Caco-2 (cell line): ENCODE measurements around the gene ALKAL2. TPM values are rescaled to one million over a fixed set of nuclear protein-coding genes. Genes with fewer than 3 reads are reported as not detected.

Source experiments
- BruUV-seq: library from RNA; stranded (reverse); fragments of 400-500 nt; replicated peaks from 2 replicates; lab custom pipeline; 2021; lab: Mats Ljungman, UMichigan
- CTCF ChIA-PET: fragments of 300-600 bp; sonication (Branson Sonifier 250); formaldehyde crosslinking; loops from one replicate; lab custom pipeline; 2022; ENCODE audit warnings: antibody characterized with exemption; lab: Charles Lee
- POLR2A ChIA-PET: fragments of 300-600 bp; sonication (Branson Sonifier 250); formaldehyde crosslinking; loops from one replicate; lab custom pipeline; 2022; ENCODE audit warnings: antibody characterized with exemption; lab: Charles Lee
- DNase-seq, 2 experiments: peaks; one replicate each; pipeline versions ENCODE4 v3.0.0 to v3.0.0-alpha.2; 2020 to 2022
- H3K27me3 ChIP-seq: replicated peaks from 2 replicates; pipeline ENCODE4 v1.6.0; 2011; ENCODE audit warnings: low read length; ENCODE audit not compliant: control insufficient read depth, insufficient read depth
- H3K36me3 ChIP-seq: 2 replicates; pipeline ENCODE4 v1.5.1; 2011; ENCODE audit warnings: low read length; ENCODE audit not compliant: control insufficient read depth, insufficient read depth
- H3K4me1 ChIP-seq: fragments of 250-450 bp; sonication (Bioruptor Pico); 2 replicates; pipeline ENCODE4 v1.5.1; 2020; ENCODE audit warnings: mild to moderate bottlenecking
- H3K4me3 ChIP-seq: 2 replicates; pipeline ENCODE4 v1.5.1; 2011; ENCODE audit warnings: low read depth, mild to moderate bottlenecking, control low read depth, low read length
- H3K9me3 ChIP-seq: fragments of 250-450 bp; sonication (Bioruptor Pico); 2 replicates; pipeline ENCODE4 v1.5.1; 2020; ENCODE audit warnings: mild to moderate bottlenecking, moderate library complexity
- H3K27ac Mint-ChIP-seq: one replicate; pipeline ENCODE4 v1.8.0; 2022; ENCODE audit warnings: mixed read lengths; ENCODE audit not compliant: unreplicated experiment
- H3K27me3 Mint-ChIP-seq: one replicate; pipeline ENCODE4 v1.8.0; 2022; ENCODE audit warnings: mixed read lengths; ENCODE audit not compliant: insufficient read depth, unreplicated experiment
- H3K36me3 Mint-ChIP-seq: one replicate; pipeline ENCODE4 v1.8.0; 2022; ENCODE audit warnings: mild to moderate bottlenecking, mixed read lengths; ENCODE audit not compliant: insufficient read depth, unreplicated experiment
- H3K4me1 Mint-ChIP-seq: one replicate; pipeline ENCODE4 v1.8.0; 2022; ENCODE audit warnings: low read depth, mixed read lengths; ENCODE audit not compliant: unreplicated experiment
- H3K4me3 Mint-ChIP-seq: one replicate; pipeline ENCODE4 v1.8.0; 2022; ENCODE audit warnings: mild to moderate bottlenecking, moderate library complexity, mixed read lengths; ENCODE audit not compliant: unreplicated experiment
- H3K9me3 Mint-ChIP-seq: one replicate; pipeline ENCODE4 v1.8.0; 2022; ENCODE audit warnings: mixed read lengths; ENCODE audit not compliant: unreplicated experiment
- intact Hi-C: fragments of 100-400 bp; cut with micrococcal nuclease; formaldehyde crosslinking; loops from one replicate; pipeline ENCODE4 v1.10.0; 2022; ENCODE audit not compliant: unreplicated experiment
- total RNA-seq: library from RNA; stranded (reverse); gene quantifications from 2 replicates; pipeline ENCODE4 v1.2.3, GENCODE V29; 2022
- TF ChIP-seq, protein P1 (sequence below), 2 experiments: fragments of 200-600 bp in 1 of 2; IDR thresholded peaks; 1 replicate in 1 of 2; 2 replicates in 1 of 2; pipeline versions ENCODE4 v1.5.1 to v1.8.0; 2011 to 2022; ENCODE audit warnings: antibody characterized with exemption in 1 of 2, control low read depth in 1 of 2, inconsistent platforms in 1 of 2, low read depth in 1 of 2, low read length in 1 of 2, mild to moderate bottlenecking in 1 of 2, moderate library complexity in 1 of 2; ENCODE audit not compliant: insufficient read depth in 1 of 2, severe bottlenecking in 1 of 2, unreplicated experiment in 1 of 2

Gene ALKAL2
- total RNA-seq, 1 experiment from 2014 or later, result not detected

DNA sequence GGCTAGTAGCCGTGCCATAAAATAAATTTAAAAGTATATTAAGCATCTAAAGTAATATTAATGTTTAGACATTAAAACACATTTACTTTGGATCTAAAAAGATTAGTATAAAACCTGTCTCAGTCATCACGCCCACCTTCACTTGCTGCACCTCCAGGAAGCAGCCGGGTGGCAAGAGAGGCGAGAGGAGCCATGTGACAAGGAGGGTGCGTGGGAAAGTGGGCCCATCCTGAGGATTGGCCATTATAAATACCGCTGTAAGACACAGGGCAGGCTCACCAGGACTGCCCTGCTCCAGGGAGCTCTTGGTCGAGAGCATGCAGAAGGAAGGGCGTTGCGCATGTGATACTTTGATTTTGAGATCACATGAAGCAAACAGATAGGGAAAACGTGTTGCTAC is 34.4 kb upstream of the ALKAL2 start:
- peaks cover 4% of the 10 kb centered on the region for H3K27me3 Mint-ChIP-seq
- no peak for DNase-seq
- ChIA-PET CTCF (no interaction called here), POLR2A (no interaction called here)
- Histone ChIP-seq H3K9me3 (no peaks in the 10 kb centered on the region), H3K36me3 (no peaks in the 10 kb centered on the region), H3K4me3 (no peak overlapping the region), H3K4me1 (no peaks in the 10 kb centered on the region), H3K27me3 (no peaks in the 10 kb centered on the region)
- intact Hi-C loops, result no loop called here
- no peak overlapping the region for H3K27ac Mint-ChIP-seq
- H3K9me3 Mint-ChIP-seq, result peaks cover 12% of the 10 kb centered on the region
- no TSS peak for BruUV-seq
- no peaks in the 10 kb centered on the region for H3K4me1 Mint-ChIP-seq
- TF ChIP-seq, protein P1, sequence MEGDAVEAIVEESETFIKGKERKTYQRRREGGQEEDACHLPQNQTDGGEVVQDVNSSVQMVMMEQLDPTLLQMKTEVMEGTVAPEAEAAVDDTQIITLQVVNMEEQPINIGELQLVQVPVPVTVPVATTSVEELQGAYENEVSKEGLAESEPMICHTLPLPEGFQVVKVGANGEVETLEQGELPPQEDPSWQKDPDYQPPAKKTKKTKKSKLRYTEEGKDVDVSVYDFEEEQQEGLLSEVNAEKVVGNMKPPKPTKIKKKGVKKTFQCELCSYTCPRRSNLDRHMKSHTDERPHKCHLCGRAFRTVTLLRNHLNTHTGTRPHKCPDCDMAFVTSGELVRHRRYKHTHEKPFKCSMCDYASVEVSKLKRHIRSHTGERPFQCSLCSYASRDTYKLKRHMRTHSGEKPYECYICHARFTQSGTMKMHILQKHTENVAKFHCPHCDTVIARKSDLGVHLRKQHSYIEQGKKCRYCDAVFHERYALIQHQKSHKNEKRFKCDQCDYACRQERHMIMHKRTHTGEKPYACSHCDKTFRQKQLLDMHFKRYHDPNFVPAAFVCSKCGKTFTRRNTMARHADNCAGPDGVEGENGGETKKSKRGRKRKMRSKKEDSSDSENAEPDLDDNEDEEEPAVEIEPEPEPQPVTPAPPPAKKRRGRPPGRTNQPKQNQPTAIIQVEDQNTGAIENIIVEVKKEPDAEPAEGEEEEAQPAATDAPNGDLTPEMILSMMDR (IDR thresholded peaks at IDR 0.05; ENCODE audit: insufficient read depth in 1 of 2, low read depth in 1 of 2, low read length in 1 of 2, severe bottlenecking in 1 of 2, unreplicated experiment in 1 of 2), result no peak
- no peaks in the 10 kb centered on the region for H3K36me3 Mint-ChIP-seq
- no peak overlapping the region for H3K4me3 Mint-ChIP-seq

DNA sequence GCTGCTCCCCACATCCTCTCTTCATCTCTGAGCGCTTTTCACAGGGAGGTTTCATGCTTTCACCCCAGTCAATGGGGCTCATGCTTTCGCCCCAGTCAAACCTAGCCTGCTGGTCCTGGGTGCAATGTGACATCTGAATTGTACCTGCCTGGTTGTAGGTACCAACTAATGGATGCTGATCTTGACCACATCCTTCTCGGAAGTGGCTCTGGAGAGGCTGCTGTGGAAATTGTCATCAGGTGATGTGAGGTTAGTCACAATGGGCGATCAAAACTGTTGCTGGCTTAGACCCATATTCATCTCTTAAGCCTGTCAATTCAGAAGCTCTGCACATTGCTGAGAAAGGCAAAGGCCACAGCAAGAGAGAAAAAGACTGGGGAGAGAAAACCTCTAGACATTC is 32.7 kb upstream of the ALKAL2 start:
- no peak overlapping the region for H3K4me3 Mint-ChIP-seq
- peaks cover 12% of the 10 kb centered on the region for H3K9me3 Mint-ChIP-seq
- CTCF ChIA-PET, result no interaction called here
- POLR2A ChIA-PET, result no interaction called here
- Histone ChIP-seq H3K36me3 (no peaks in the 10 kb centered on the region), H3K27me3 (no peaks in the 10 kb centered on the region), H3K9me3 (no peaks in the 10 kb centered on the region), H3K4me3 (no peak overlapping the region), H3K4me1 (no peaks in the 10 kb centered on the region)
- no peak overlapping the region for H3K27ac Mint-ChIP-seq
- no peaks in the 10 kb centered on the region for H3K36me3 Mint-ChIP-seq
- TF ChIP-seq, protein P1 (IDR thresholded peaks at IDR 0.05; ENCODE audit: insufficient read depth in 1 of 2, low read depth in 1 of 2, low read length in 1 of 2, severe bottlenecking in 1 of 2, unreplicated experiment in 1 of 2), result no peak
- no peaks in the 10 kb centered on the region for H3K4me1 Mint-ChIP-seq
- intact Hi-C loops, result no loop called here
- no peak for DNase-seq
- BruUV-seq, result no TSS peak
- H3K27me3 Mint-ChIP-seq, result peaks cover 4% of the 10 kb centered on the region

DNA sequence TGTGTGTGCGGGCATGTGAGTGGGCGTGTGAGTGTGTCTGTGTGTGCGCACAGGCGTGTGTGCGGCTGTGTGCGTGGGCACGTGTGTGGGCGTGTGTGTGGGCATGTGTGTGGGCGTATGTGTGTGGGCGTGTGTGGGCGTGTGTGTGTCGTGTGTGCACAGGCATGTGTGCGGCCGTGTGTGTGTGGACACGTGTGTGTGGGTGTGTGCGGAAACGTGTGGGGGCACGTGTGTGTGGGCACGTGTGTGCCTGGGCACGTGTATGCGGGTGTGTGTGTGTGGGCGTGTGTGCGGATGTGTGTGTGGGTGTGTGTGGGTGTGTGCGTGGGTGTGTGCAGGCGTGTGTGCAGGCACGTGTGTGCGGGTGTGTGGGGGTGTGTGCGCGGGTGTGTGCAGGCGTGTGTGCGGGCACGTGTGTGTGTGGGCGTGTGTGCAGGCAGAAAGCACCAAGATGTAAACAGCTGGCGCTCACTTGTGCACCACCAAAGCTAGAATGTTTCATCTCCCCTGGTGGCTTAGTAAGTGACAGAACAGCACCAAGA is 31.2 kb upstream of the ALKAL2 start:
- H3K27ac Mint-ChIP-seq, result no peak overlapping the region
- intact Hi-C loops, result no loop called here

More for the DNA sequence above, 31.2 kb upstream of the ALKAL2 start:
- CTCF ChIA-PET, result interaction anchor here (0.7 kb wide), 1 partner anchor 146 kb away, joined by 3 read pairs; no protein-coding TSS in a partner anchor
- Histone ChIP-seq H3K9me3 (no peaks in the 10 kb centered on the region), H3K27me3 (no peaks in the 10 kb centered on the region), H3K4me1 (no peaks in the 10 kb centered on the region), H3K36me3 (no peaks in the 10 kb centered on the region), H3K4me3 (no peak overlapping the region)
- H3K9me3 Mint-ChIP-seq, result peaks cover 12% of the 10 kb centered on the region
- POLR2A ChIA-PET, result no interaction called here
- no peaks in the 10 kb centered on the region for H3K36me3 Mint-ChIP-seq
- TF ChIP-seq, protein P1 (IDR thresholded peaks at IDR 0.05; ENCODE audit: insufficient read depth in 1 of 2, low read depth in 1 of 2, low read length in 1 of 2, severe bottlenecking in 1 of 2, unreplicated experiment in 1 of 2), result no peak
- peaks cover 4% of the 10 kb centered on the region for H3K27me3 Mint-ChIP-seq
- no peaks in the 10 kb centered on the region for H3K4me1 Mint-ChIP-seq
- DNase-seq, result no peak
- no TSS peak for BruUV-seq
- H3K4me3 Mint-ChIP-seq, result no peak overlapping the region
